GM19328 (cell line): ENCODE measurements around the gene INVS.

Source experiments
- ATAC-seq: cut with Tn5 transposase; IDR thresholded peaks from one replicate; pipeline ENCODE4 v1.9.1; 2021; ENCODE audit warnings: mild to moderate bottlenecking, moderate library complexity; ENCODE audit not compliant: unreplicated experiment

INVS gene

GRCh38 chr9:100267211-100267610 lies 168.2 kb downstream of the INVS start:
- no peak for ATAC-seq

DNA sequence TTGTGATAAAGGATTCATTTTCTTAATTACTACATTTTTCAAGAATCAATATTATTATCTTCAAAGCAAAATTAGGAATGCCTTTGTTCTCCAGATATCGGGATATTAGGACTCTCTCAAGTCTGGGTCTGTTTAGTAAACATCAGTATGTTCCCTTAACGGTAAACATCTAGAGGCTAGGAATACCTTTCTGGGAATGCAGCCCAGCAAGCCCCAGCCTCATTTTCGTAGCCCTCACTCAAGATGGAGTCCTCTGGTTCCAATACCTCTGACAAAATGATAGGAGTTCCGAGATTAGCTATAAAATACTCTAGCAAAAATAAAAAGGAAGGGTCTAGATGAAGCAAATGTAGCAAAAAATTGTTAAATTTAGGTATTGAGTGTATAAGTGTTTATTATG lies 169.2 kb downstream of the INVS start:
- ATAC-seq = no peak

DNA sequence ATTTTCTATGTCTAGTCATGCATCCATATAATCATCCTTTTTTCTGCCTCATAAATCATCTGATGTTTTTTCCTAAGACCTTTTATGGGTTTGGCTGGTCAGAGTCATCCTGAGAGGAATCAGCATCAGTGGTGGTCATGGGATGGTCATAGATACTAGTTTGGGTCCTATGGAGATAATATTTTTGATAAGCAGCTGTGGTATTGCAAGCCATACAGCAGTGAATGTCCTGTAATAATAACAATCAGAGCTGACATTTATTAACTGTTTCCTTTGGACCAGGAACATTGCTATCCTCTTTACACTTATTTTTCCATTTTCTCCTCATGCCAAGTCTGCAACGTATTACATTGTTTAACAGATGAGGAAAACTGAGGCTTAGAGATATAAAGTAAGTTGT lies 170.6 kb downstream of the INVS start:
- no peak for ATAC-seq

DNA sequence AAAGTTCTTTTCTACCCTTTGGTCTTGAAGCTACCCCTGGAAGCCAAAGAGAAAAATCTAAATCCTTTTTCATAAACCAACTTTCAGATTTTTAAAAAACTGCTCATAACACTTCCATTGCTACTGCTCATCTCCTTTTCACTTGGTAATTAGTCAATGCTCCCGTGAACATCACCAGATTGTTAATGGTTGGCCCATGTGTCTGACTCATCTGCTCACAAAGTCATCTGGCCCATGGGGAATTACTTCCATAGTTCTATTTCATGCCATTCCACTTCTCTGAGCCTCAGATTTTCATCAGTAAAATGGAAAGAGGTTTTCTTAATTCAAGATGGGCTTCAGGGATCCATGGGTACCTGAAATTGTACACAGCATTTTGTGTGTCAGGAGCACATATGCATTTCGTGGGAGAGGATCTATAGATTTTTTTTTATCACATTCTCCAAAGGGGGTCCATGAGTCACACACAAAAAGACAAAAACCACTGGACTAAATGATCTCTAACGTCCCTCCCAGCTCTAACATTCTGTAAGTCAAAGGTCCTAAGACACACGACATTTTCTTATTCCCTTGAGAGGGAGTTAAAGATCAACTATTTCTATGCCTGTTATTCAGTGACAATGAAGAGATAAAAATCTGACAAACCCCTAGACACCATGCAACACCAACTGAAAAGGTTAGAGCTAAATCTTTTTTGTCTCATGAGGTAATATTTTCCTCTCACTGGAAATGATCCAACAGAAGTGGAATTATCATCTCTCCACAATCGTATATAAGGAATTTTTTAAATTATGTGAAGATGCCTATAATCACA lies 178.3 kb downstream of the INVS start:
- ATAC-seq = no peak

DNA sequence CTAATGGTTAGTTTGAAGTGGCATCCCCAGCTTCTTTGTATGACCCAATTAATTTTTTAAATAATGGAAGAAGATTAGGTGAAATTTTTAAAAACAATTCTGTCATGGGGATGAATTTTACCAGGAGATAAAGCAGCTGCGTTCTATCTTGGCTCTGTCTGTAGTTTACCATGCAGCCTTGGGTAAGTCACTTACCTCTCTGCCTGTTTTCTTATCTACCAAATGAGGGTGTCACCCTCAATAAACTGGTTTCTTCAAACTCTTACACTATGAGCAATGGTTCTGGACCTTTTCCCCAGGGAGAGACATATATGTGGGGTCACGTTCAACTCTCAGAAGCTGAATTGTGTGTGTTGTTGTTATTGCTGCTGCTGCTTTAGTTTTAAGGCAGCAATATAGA lies 182.0 kb downstream of the INVS start:
- no peak for ATAC-seq

GRCh38 chr9:100281676-100282387 lies 182.8 kb downstream of the INVS start:
- ATAC-seq = no peak

- no peak for ATAC-seq
These were observed 183.3 kb downstream of the INVS start for GRCh38 chr9:100282388-100282719.

DNA sequence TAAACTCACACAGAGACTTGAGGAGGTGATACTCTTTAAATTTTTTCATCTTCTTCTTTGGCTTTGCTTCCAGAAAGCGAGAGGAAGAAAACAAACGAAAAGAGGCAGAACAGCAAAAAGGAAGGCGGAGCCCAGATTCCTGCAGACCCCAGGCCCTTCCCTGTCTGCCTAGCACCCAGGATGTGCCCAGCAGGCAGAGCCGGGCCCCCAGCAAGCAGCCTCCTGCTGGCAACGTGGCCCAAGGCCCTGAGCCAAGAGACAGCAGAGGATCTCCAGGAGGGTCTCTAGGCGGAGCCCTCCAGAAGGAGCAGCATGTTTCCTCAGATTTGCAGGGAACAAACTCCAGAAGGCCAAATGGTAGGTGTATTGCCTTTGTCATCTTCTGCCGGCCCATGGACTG lies 185.2 kb downstream of the INVS start:
- no peak for ATAC-seq

DNA sequence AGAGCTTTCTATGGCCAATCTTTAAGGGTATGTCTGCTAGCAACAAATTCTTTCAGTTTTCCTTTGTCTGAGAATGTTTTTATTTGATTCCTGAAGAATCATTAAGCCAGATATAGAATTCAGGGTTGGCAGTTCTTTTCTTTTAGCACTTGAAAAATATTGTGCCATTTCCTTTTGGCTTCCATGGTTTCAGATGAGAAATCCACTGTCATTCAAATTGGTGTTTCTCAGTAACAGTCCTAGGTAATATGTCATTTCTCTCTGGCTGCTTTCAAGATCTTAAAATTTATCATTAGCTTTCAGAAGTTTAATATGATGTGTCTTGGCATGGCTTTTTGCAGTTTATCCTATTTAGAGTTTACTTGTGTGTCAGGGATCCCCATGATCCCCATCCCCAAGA lies 186.0 kb downstream of the INVS start:
- ATAC-seq = no peak

- no peak for ATAC-seq
These were observed 186.6 kb downstream of the INVS start for GRCh38 chr9:100285601-100286000.

GRCh38 chr9:100286257-100286656 lies 187.2 kb downstream of the INVS start:
- no peak for ATAC-seq

DNA sequence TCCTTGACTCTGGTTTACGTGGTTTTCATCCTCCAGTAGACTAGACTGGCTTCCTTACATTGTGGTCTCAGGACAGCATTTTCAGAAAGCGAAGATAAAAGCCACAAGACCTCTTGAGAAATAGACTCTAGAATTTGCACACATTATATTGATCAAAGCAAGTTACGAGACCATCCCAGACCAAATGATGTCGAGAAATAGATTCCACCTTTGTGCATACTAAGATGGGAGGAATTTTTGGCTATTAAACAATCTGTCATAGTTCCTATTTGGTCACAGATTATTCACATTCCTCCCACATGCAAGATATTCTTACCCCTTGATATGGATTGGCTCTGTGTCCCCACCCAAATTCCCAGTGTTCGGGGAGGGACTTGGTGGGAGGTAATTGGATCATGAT lies 188.1 kb downstream of the INVS start:
- ATAC-seq = no peak

DNA sequence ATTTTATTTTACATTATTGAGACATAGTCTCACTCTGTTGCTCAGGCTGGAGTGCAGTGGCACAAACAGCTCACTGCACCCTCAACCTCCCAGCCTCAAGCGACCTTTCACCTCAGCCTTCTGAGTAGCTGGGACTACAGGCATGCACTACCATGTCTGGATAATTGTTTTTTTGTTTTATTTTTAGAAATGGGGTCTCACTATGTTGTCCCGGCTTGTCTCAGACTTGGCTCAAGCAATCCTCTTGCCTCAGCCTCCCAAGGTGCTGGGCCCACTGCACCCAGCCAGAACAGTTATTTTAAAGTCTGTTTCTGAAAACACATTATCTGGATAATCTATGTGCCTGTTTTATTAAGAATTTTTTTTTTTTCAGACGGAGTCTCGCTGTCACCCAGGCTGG lies 191.7 kb downstream of the INVS start:
- ATAC-seq = no peak

DNA sequence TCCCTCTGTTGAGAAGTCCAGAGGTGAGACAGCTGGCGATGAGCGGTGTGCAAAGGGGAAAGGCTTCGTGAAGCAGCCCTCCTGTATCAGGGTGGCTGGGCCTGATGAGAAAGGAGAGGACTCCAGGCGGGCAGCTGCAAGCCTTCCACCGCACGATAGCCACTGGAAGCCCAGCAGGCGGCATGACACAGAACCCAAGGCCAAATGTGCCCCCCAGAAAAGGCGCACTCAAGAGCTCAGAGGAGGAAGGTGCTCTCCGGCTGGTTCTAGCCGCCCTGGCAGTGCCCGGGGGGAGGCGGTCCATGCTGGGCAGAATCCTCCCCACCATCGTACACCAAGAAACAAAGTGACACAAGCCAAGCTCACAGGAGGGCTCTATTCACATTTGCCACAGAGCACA lies 193.4 kb downstream of the INVS start:
- no peak for ATAC-seq

DNA sequence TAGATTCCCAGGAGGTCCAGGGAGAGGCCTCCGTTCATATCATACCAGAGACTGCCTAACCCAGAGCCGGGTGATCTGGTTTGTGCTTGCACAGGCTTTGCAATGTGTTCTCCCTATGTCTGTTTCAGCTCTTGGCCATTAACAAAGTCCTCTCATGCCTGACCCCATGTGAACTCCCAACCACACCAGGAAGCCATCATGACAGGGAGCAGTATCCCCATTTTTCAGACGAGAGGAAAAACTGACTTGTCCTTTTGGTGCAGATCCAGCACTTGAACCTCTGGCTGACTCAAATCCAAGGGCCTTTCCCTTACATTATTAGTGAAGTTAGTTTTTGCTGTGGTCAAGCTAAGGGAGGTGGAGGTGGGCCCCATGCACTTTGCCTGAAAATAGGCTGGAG lies 195.3 kb downstream of the INVS start:
- ATAC-seq = no peak

GRCh38 chr9:100294806-100295205 lies 195.8 kb downstream of the INVS start:
- no peak for ATAC-seq

GRCh38 chr9:100295240-100295639 lies 196.2 kb downstream of the INVS start:
- ATAC-seq = no peak

GRCh38 chr9:100296407-100296806 lies 197.4 kb downstream of the INVS start:
- no peak for ATAC-seq

DNA sequence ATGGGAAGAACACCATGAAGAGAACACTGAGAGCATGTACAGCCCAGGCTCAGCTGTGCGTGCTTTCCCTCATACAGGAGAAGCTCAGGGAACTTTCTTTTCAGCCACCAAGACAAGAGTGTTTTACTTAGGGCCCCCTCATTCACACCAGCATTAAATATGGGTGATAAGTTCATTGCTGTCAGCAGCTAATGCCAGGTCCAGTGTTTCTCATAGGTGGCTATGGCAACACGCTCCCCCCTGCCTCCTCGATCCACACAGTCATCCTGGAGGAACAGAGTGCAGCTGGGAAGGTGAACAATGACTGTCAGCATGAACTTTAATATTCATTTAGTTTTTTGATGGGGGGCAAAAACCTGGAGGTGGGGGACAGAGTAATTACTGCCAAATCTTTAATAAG lies 199.3 kb downstream of the INVS start:
- no peak for ATAC-seq

- no peak for ATAC-seq
These were observed 204.7 kb downstream of the INVS start for GRCh38 chr9:100303747-100304146.

DNA sequence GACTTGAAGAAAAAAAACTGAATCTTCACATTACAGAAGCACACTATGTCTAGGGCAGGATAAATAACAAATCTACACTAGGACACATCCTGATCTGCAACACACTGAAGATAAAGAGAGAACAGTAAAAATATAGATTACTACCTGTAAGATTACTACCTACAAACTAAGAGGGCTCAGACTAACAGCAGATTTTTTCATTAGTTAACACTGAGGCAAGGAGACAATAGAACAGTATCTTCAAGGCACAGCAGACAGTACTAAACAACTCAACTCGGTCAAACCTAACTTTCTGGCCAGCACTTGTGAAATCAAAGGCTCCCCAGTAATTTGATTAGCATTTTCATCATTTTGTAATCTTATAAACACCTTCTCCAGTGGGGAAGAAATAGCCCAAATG lies 207.2 kb downstream of the INVS start:
- ATAC-seq = no peak

GRCh38 chr9:100307080-100307479 lies 208.0 kb downstream of the INVS start:
- no peak for ATAC-seq
